GM19240 (cell line): ENCODE data around the gene PRSS36.

Experiments
- DNase-seq: peaks from one replicate; pipeline ENCODE4 v3.0.0; 2011; ENCODE audit warnings: low spot score; ENCODE audit not compliant: insufficient read length

Gene PRSS36

GRCh38 chr16:31128711-31129567 is 20.9 kb downstream of the PRSS36 start:
- DNase-seq = no peak

GRCh38 chr16:31127182-31127581 is 22.7 kb downstream of the PRSS36 start:
- no peak for DNase-seq

- DNase-seq = no peak
These were observed 24.0 kb downstream of the PRSS36 start for GRCh38 chr16:31125844-31126243.

- no peak for DNase-seq
These were observed 29.7 kb downstream of the PRSS36 start for GRCh38 chr16:31120129-31120528.

GRCh38 chr16:31118223-31119155 is 31.4 kb downstream of the PRSS36 start:
- no peak for DNase-seq

GRCh38 chr16:31117384-31118222 is 32.3 kb downstream of the PRSS36 start, which contains the start of gene KAT8:
TSS of gene KAT8 (plus strand) at chr16:31117664. CDS start at chr16:31117682, 18 bp downstream.
- DNase-seq = peak; percentile 98

GRCh38 chr16:31114468-31114867 is 35.4 kb downstream of the PRSS36 start:
- no peak for DNase-seq

- DNase-seq = no peak
These were observed 36.4 kb downstream of the PRSS36 start for GRCh38 chr16:31113121-31114120.

- no peak for DNase-seq
These were observed 37.2 kb downstream of the PRSS36 start for GRCh38 chr16:31112711-31113110.

GRCh38 chr16:31111881-31112466 is 37.9 kb downstream of the PRSS36 start:
- no peak for DNase-seq

- DNase-seq = no peak
These were observed 39.5 kb downstream of the PRSS36 start for GRCh38 chr16:31110106-31111034.

GRCh38 chr16:31109622-31110021 is 40.2 kb downstream of the PRSS36 start:
- DNase-seq = no peak

GRCh38 chr16:31108794-31109558 is 40.9 kb downstream of the PRSS36 start:
- DNase-seq = no peak

GRCh38 chr16:31108035-31108793 is 41.7 kb downstream of the PRSS36 start, which contains the start of gene BCKDK:
TSS of gene BCKDK (plus strand) at chr16:31108386. CDS start at chr16:31109224, 838 bp downstream.
- peak; percentile 79 for DNase-seq

- peak; percentile 77 for DNase-seq
These were observed 42.4 kb downstream of the PRSS36 start for GRCh38 chr16:31107465-31107867.

GRCh38 chr16:31106509-31107464 is 43.1 kb downstream of the PRSS36 start:
- no peak for DNase-seq
